SU-DHL-6 (cell line): Measurements from ENCODE around the gene NOS1AP.

ENCODE experiments used
- EZH2phosphoT487 ChIP-seq: fragments of 200-600 bp; sonication (generic), shearing (Covaris generic); conservative IDR thresholded peaks from 2 replicates; pipeline ENCODE4 v1.6.1; 2018; ENCODE audit warnings: mild to moderate bottlenecking, antibody characterized with exemption, low read length, moderate library complexity, mixed read lengths
- TF ChIP-seq, protein P1 (sequence below): fragments of 200-600 bp; sonication (generic); IDR thresholded peaks from one replicate; pipeline ENCODE4 v1.5.1; 2017; ENCODE audit warnings: antibody characterized with exemption, mild to moderate bottlenecking, low read length, moderate library complexity; ENCODE audit not compliant: insufficient read depth, poor library complexity, severe bottlenecking

DNA sequence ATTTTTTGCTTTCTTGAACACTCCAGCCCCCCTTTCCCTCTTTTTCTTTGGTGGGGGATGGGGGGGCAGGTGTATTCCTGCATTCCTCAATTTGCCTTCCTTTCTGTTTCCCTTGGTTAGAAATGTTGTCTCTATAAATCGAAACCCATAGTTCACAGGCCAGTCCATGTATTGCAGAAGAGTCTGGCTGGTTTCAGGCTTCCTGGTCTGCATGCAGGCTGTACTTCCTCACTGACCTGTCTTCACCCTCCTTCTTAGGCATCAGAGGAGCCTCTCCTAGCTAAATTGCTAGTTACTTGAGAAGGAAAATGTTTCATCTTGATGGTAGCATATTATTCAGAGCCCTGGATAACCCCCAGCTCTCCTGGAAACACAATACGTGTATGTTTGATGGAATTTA lies 167.1 kb downstream of the NOS1AP start:
- TF ChIP-seq, protein P1, sequence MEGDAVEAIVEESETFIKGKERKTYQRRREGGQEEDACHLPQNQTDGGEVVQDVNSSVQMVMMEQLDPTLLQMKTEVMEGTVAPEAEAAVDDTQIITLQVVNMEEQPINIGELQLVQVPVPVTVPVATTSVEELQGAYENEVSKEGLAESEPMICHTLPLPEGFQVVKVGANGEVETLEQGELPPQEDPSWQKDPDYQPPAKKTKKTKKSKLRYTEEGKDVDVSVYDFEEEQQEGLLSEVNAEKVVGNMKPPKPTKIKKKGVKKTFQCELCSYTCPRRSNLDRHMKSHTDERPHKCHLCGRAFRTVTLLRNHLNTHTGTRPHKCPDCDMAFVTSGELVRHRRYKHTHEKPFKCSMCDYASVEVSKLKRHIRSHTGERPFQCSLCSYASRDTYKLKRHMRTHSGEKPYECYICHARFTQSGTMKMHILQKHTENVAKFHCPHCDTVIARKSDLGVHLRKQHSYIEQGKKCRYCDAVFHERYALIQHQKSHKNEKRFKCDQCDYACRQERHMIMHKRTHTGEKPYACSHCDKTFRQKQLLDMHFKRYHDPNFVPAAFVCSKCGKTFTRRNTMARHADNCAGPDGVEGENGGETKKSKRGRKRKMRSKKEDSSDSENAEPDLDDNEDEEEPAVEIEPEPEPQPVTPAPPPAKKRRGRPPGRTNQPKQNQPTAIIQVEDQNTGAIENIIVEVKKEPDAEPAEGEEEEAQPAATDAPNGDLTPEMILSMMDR = no peak
- no peak for TF ChIP-seq EZH2phosphoT487
